HG03520 (cell line): ENCODE results near the gene STX16.
"Not testable (repeated sequence)": the region's sequence is repeated elsewhere in the genome, so short reads cannot be mapped to it uniquely, and the experiment has no call there.

Experiments
- ATAC-seq: cut with Tn5 transposase; IDR thresholded peaks from one replicate; pipeline ENCODE4 v1.9.1; 2021; ENCODE audit warnings: mild to moderate bottlenecking, moderate library complexity; ENCODE audit not compliant: unreplicated experiment

The STX16 gene

GRCh38 chr20:58635279-58635665 is 15.8 kb upstream of the STX16 start:
- no peak for ATAC-seq

GRCh38 chr20:58636396-58636982 is 14.6 kb upstream of the STX16 start:
- ATAC-seq = no peak

DNA sequence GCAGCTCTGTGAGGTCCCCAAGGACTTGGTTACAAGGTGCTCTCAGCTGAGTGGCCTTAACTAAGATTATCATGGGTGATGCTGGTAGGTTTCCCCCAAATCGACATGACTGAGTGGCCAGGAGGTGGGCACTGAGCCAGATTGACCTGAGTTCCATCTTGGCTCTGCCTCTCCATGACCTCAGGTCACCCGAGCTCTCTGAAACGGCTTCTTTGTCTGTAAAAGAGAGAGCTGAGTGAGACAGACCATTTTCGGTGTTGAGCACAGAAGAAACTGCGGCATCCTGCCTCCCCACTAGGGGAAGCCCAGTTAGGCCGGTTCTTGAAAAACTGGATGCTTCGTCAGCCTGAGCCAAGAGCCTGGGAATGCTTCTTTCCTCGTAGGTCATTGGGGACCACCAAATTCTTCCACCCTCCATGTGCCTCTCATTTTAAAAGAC is 14.1 kb upstream of the STX16 start:
- ATAC-seq = no peak

GRCh38 chr20:58637466-58638213 is 13.4 kb upstream of the STX16 start:
- ATAC-seq = no peak

DNA sequence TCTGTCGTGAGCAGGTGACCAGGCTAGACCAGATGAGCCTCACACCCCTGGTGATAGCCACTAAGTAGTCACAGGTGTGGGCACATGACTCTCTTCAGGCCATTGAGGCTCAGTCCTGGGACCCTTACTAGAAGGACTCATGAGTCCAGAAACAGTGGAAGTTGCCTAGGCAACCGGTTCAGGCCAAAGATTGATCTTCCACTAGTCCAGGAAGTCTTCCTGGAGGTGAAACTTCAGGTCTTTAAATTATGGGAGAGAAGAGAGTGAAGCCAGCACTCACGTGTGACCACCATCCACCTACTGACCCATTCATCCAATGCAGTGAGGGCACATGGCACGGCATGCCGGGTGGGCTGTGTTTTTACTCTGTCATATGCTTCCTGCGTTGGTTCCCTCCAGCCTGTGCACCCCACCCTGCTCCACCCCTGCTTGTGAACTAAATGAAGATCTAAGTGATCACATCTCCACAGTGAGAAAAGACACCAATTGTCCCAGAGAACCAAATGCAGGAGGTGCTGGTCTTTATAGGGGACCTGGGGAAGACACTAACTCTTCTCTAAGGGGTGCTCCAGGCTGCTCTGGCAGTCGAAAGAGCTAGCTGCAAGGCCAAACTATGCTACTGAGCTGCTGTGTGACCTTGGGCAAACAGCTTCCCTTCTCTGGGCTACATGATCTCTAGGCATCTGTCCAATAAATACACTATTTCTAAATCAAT is 12.5 kb upstream of the STX16 start:
- no peak for ATAC-seq

GRCh38 chr20:58639182-58640146 is 11.6 kb upstream of the STX16 start:
- no peak for ATAC-seq

- no peak for ATAC-seq
Measured at GRCh38 chr20:58640446-58640845, 10.6 kb upstream of the STX16 start.

DNA sequence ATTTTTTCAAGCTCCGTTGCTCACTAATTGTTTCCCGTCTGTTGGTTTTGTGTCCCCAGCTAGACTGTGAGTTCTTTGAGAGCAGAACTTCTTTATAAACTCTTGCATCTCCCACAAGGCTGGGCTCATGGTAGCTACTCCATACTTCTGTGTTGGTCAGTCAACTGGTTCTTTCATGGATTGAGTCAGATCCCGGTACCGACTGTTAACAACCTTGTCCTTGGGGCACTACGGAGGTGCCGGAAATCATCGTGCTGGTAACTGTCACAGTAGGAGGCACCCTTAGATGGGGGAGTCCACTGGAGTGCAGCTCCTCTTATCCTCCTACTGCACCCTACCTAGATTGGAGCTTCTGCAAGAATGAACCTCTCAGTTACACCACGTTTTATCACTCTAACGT is 8.6 kb upstream of the STX16 start:
- no peak for ATAC-seq

- ATAC-seq = not testable (repeated sequence)
Measured at GRCh38 chr20:58642896-58643295, 8.2 kb upstream of the STX16 start.

- no peak for ATAC-seq
Measured at GRCh38 chr20:58645412-58645968, 5.6 kb upstream of the STX16 start.

DNA sequence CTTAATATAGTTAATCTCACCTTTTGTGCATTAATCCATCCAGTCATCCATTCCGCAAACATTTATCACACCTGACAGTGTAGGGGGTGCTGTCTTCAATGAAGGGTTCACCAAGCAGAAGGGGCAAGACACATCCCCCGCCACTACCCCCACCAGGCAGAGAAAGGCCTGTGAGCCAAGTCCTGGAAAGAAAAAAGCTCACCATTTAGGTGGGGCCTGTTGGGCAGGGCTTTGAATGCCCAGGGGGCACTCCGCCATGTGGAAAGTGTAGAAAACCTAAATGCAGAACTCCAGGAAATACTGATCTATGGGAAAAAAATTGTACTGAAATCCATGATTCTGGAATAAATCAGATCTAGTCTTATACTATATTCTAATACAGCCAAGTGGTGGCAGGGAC is 4.8 kb upstream of the STX16 start:
- ATAC-seq = no peak

DNA sequence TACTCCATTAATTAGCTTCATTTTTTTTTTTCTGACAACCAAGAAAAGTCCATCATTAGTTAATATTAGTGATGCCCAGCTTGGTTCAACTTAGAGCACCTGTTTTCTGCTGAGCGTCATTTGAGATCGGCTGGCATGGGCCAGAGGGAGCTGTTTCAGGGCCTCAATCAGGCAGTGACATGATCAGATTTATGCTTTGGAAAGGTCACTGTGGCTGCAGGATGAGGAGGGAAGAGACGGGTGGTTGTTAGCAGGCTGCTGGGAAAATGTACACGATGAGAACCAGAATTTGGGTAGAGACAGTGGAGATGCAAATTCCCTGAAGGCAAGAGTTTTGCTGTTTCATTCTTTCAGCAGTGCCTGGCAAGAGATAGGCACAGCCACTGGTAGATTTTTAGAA is 4.4 kb upstream of the STX16 start:
- ATAC-seq = no peak

DNA sequence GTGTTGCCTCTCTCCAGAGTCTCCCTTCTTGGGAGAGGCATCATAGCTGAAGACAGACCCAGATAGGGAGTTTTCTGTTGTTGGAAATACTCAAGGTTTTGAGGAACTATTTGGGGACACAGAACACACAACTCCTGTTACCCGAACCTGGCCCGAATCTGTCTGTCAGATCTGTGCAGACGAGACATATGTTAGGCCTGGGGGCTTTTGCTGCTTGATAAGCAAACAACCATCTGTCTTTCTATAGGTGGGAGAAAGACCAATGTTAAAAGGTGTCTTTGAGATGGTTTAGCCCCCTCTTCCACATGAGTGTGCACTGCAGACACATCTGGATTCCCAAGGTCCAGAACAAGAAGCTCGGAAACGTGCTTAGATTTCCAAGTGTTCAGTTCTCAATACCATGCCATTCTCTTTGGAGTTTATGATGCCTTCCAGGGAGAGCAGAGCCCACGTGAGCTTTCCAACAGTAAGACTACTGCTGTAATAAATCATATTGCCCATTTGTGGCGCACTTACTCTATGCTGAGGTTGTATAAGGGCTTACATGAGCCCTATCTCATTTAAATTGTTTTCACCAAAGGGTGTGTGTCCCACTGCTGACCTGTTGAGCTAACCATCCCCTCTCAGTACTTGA is 3.8 kb upstream of the STX16 start:
- ATAC-seq = no peak

DNA sequence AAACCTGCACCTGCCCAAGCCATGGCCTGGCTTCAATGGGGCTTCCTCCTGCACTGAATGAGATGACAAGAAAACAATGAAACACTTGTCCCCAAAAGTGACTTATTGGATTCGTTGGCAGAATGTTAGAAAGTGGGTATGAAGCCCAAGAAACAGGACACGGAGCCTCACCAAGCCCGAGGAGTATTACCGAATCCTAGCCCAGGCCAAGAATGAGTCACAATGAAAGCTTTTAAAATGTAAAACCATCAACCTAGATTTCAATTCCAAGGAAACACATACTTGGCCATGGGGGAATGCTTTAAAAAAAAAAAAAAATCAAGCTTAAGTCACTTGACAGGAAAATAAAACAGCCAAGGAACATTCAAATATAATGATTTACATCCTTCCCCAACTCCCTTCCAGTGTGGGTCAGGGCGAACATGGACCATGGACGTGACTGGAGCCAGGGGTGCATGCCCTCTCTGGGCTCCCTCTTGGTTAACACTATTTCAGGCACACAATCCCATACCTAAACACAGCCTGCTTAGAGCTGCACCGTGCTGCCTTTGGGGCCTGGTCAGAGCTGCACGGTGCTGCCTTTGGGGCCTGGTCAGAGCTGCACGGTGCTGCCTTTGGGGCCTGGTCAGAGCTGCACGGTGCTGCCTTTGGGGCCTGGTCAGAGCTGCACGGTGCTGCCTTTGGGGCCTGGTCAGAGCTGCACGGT is 3.1 kb upstream of the STX16 start:
- no peak for ATAC-seq

DNA sequence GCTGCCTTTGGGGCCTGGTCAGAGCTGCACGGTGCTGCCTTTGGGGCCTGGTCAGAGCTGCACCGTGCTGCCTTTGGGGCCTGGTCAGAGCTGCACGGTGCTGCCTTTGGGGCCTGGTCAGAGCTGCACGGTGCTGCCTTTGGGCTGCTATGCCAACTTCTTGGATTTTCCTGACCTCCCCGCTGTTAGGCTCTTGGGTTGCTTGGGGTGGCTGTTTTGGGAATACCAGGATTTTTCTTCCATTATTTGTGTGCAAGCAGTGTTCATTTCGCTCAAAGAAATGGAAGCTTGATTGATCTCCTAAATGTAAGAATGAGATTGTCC is 2.6 kb upstream of the STX16 start:
- not testable (repeated sequence) for ATAC-seq

GRCh38 chr20:58649288-58650180 is 1.5 kb upstream of the STX16 start:
- no peak for ATAC-seq

DNA sequence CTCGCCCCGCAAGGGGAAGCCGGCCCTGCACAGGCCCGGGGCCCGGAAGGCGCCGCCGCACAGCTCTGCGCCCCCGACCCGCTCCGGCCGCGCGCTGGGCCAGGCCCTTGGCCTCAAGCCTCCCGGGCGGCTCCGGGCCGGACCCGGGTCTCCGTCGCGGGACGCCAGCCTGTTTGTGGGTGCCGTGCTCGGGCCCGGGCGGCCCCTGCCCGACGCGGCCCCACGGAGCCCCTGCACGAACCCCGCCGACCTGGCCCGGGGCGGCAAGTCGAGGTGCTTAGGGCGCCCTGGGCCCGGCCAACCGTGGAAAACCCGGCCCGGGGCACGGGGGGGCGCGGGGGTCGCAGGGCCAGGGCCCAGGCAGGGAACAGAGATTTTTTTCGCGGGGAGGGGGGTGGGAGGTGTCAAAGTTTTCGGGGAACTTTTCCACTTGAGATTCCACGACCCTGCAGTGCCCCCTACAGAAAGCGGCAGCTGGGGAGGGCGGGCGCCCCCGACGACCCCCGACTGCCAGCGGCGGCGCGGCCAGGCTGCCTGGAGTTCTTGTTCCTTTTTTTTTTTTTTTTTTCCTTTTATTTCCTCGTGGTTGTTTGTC is 805 bp upstream of the STX16 start:
- ATAC-seq = no peak

- no peak for ATAC-seq
Measured at GRCh38 chr20:58651559-58651945, 469 bp downstream of the STX16 start.
